B cell (primary cell): ENCODE results near the gene RFC3. TPM values are rescaled to one million over a fixed set of nuclear protein-coding genes. Genes with fewer than 3 reads are reported as not detected.

Source experiments
- ATAC-seq: fragments of 200-7000 bp; cut with Tn5 transposase; one replicate; pipeline ENCODE4 v1.10.0; 2021; ENCODE audit warnings: low read depth, mild to moderate bottlenecking, moderate number of reproducible peaks, moderate library complexity
- CTCF ChIA-PET: fragments of 350-600 bp; sonication (Branson Sonifier 250); formaldehyde crosslinking; loops from one replicate; lab custom pipeline; 2021; ENCODE audit warnings: antibody characterized with exemption, inconsistent platforms; lab: Charles Lee
- POLR2A ChIA-PET: fragments of 350-600 bp; sonication (Branson Sonifier 250); formaldehyde crosslinking; loops from one replicate; lab custom pipeline; 2021; ENCODE audit warnings: antibody characterized with exemption; lab: Charles Lee
- DNase-seq: peaks from one replicate; pipeline ENCODE4 v3.0.0; 2013
- H2AFZ ChIP-seq: 2 replicates; pipeline ENCODE4 v1.6.1; 2012; ENCODE audit warnings: mild to moderate bottlenecking, low read depth, low read length; ENCODE audit not compliant: insufficient read depth, poor library complexity, severe bottlenecking
- H3K27ac ChIP-seq, 2 donors: 1 replicate in 1 of 2; 2 replicates in 1 of 2; pipeline ENCODE4 v1.5.1; 2012 to 2013; ENCODE audit warnings: low read length in 2 of 2, mild to moderate bottlenecking in 2 of 2, moderate library complexity in 1 of 2
- H3K27me3 ChIP-seq, 4 experiments: fragments of 200-600 bp in 1 of 4; sonication (generic) in 1 of 4; replicated peaks in 1 of 4; 1 replicate in 2 of 4; 2 replicates in 2 of 4; pipeline versions ENCODE4 v1.6.1 to v1.7.0; 2013 to 2016; ENCODE audit warnings: low read length in 3 of 4, mild to moderate bottlenecking in 2 of 4, mixed read lengths in 1 of 4, moderate library complexity in 1 of 4; ENCODE audit not compliant: insufficient read depth in 4 of 4, control insufficient read depth in 3 of 4; ENCODE audit errors: control extremely low read depth in 1 of 4
- H3K36me3 ChIP-seq, 2 experiments: replicated peaks in 1 of 2; 1 replicate in 1 of 2; 2 replicates in 1 of 2; pipeline versions ENCODE4 v1.6.1 to v1.7.1; 2013; ENCODE audit warnings: low read length in 1 of 2; ENCODE audit not compliant: insufficient read depth in 2 of 2, control insufficient read depth in 1 of 2; ENCODE audit errors: control extremely low read depth in 1 of 2, extremely low read depth in 1 of 2
- H3K4me1 ChIP-seq, 2 donors: fragments of 200-600 bp in 1 of 2; sonication (generic) in 1 of 2; 1 replicate in 1 of 2; 2 replicates in 1 of 2; pipeline versions ENCODE4 v1.5.1 to v1.6.1; 2013 to 2017; ENCODE audit warnings: low read length in 2 of 2; ENCODE audit not compliant: control insufficient read depth in 2 of 2, insufficient read depth in 2 of 2
- H3K4me2 ChIP-seq: replicated peaks from 2 replicates; pipeline ENCODE3; 2012; ENCODE audit warnings: mild to moderate bottlenecking, low read depth, low read length; ENCODE audit not compliant: poor library complexity, severe bottlenecking
- H3K4me3 ChIP-seq, 5 experiments: fragments of 200-600 bp in 1 of 5; sonication (generic) in 1 of 5; 1 replicate in 3 of 5; 2 replicates in 2 of 5; pipeline versions ENCODE4 v1.5.1 to v1.7.0; 2011 to 2016; ENCODE audit warnings: low read length in 4 of 5, mild to moderate bottlenecking in 4 of 5, low read depth in 2 of 5, control low read depth in 1 of 5, moderate library complexity in 1 of 5; ENCODE audit not compliant: insufficient read depth in 1 of 5; ENCODE audit errors: control extremely low read depth in 1 of 5, extremely low read depth in 1 of 5
- H3K79me2 ChIP-seq: fragments of 200-600 bp; sonication (generic); one replicate; pipeline ENCODE4 v1.6.0; 2016; ENCODE audit warnings: low read length; ENCODE audit not compliant: control insufficient read depth, insufficient read depth
- H3K9ac ChIP-seq: fragments of 200-600 bp; sonication (generic); 2 replicates; pipeline ENCODE4 v1.6.1; 2017; ENCODE audit warnings: mild to moderate bottlenecking, low read length, moderate library complexity
- H3K9me3 ChIP-seq, 3 donors: one replicate each; pipeline versions ENCODE4 v1.6.1 to v1.7.1; 2013; ENCODE audit warnings: low read length in 2 of 3; ENCODE audit not compliant: control insufficient read depth in 2 of 3, insufficient read depth in 1 of 3; ENCODE audit errors: control extremely low read depth in 1 of 3
- H4K20me1 ChIP-seq: 2 replicates; pipeline ENCODE4 v1.6.0; 2012; ENCODE audit warnings: mild to moderate bottlenecking, low read length; ENCODE audit not compliant: insufficient read depth, control insufficient read depth, poor library complexity, severe bottlenecking
- H3K27ac Mint-ChIP-seq: one replicate; pipeline ENCODE4 v1.8.0; 2021; ENCODE audit warnings: mixed read lengths
- H3K27me3 Mint-ChIP-seq: one replicate; pipeline ENCODE4 v1.8.0; 2021; ENCODE audit warnings: mixed read lengths
- H3K4me1 Mint-ChIP-seq: one replicate; pipeline ENCODE4 v1.8.0; 2021; ENCODE audit warnings: mixed read lengths
- H3K4me3 Mint-ChIP-seq: one replicate; pipeline ENCODE4 v1.8.0; 2021; ENCODE audit warnings: mixed read lengths
- H3K9me3 Mint-ChIP-seq: one replicate; pipeline ENCODE4 v1.8.0; 2022; ENCODE audit warnings: mixed read lengths; ENCODE audit not compliant: insufficient read depth
- EZH2 ChIP-seq: IDR thresholded peaks from 2 replicates; pipeline ENCODE4 v1.6.1; 2012; ENCODE audit warnings: borderline replicate concordance, low read depth, mild to moderate bottlenecking, moderate library complexity, low read length; ENCODE audit not compliant: insufficient read depth, poor library complexity, severe bottlenecking
- WGBS: methylation state at CpG from one replicate; pipeline ENCODE4 v1.1.5; 2013; ENCODE audit warnings: missing lambda C conversion rate; ENCODE audit not compliant: insufficient coverage; 5-methylcytosine and 5-hydroxymethylcytosine counted together
- intact Hi-C: fragments of 100-400 bp; cut with micrococcal nuclease; formaldehyde crosslinking; loops from one replicate; pipeline ENCODE4 v1.10.0; 2022
- polyA plus RNA-seq: library from polyadenylated mRNA; depleted of rRNA; stranded (reverse); fragments of >200 nt; gene quantifications from 2 replicates; pipeline ENCODE4 v1.2.3, GENCODE V29; 2012
- total RNA-seq, 2 donors: library from RNA; stranded (reverse); fragments of 120-200 nt in 1 of 2; gene quantifications; 1 replicate in 1 of 2; 2 replicates in 1 of 2; pipeline versions ENCODE4 v1.2.3 to v1.2.4, GENCODE V29; 2013 to 2022
- TF ChIP-seq, protein P1 (sequence below): fragments of 200-600 bp; IDR thresholded peaks from one replicate; pipeline ENCODE4 v1.8.0; 2022; ENCODE audit warnings: antibody characterized with exemption, mild to moderate bottlenecking

The RFC3 gene
- total and polyA plus RNA-seq, 2 donors (not counting 1 experiment from before 2014, with no cell fraction given) = 3.2 to 9.4 TPM

DNA sequence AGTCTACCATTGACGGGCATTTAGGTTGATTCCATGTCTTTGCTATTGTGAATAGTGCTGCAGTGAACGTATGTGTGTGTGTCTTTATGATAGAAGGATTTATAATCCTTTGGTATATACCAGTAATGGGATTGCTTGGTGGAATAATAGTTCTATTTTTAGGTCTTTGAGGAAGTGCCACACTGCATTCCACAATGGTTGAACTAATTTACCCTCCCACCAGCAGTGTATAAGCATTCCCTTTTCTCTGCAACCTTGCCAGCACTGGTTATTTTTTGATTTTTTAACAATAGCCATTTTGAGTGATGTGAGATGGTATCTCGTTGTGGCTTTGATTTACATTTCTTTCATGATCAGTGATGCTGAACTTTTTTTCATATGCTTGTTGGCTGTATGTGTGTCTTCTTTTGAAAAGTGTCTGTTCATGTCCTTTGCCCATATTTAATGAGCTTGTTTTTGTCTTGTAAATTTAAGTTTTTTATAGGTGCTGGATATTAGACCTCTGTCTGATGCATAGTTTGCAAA is 37.5 kb downstream of the RFC3 start:
- peaks cover 14% of the 10 kb centered on the region for H3K4me1 Mint-ChIP-seq
- POLR2A ChIA-PET = no interaction called here
- H3K4me3 Mint-ChIP-seq = no peak overlapping the region

DNA sequence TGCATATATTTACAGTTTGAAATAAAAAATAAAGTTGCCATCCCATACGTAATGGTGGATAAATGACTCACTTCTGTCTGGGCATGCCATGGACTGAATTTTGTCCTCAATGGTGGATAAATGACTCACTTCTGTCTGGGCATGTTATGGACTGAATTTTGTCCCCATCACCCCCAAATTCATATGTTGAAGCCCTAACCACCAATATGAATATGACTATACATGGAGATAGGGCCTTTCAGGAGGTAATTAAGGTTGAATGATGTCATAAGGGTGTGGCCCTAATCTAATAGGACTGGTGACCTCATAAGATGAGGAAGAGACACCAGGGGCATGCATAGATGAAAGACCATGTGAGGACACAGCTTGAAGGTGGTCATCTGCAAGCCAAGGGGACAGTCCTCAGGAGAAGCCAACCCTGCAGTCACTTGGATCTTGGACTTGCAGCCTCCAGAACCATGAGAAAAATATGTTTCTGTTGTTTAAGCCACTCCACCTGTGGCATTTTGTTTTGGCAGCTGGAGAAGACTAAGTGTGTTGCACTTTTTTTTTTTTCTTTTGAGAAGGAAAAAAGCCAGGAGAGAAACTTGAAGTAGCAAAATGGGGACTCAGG is 41.8 kb downstream of the RFC3 start:
- Mint-ChIP-seq H3K4me3 (no peak overlapping the region), H3K9me3 (peaks cover 4% of the 10 kb centered on the region), H3K27ac (no peak overlapping the region), H3K4me1 (peaks cover 13% of the 10 kb centered on the region), H3K27me3 (no peaks in the 10 kb centered on the region)
- Histone ChIP-seq H3K9me3 (peaks cover 0 to 3% (median 0%) of the 10 kb centered on the region in 3 donors), H3K79me2 (no peaks in the 10 kb centered on the region), H2AFZ (no peak overlapping the region), H3K36me3 (no peaks in the 10 kb centered on the region), H3K9ac (no peak overlapping the region), H3K4me1 (no peaks in the 10 kb centered on the region), H3K4me2 (no peak overlapping the region), H3K4me3 (no peak overlapping the region), H4K20me1 (no peaks in the 10 kb centered on the region), H3K27me3 (no peaks in the 10 kb centered on the region), H3K27ac (no peak overlapping the region)
- POLR2A ChIA-PET = no interaction called here
- CTCF ChIA-PET = no interaction called here
- intact Hi-C loops = no loop called here
- TF ChIP-seq EZH2 = no peak
- TF ChIP-seq, protein P1, sequence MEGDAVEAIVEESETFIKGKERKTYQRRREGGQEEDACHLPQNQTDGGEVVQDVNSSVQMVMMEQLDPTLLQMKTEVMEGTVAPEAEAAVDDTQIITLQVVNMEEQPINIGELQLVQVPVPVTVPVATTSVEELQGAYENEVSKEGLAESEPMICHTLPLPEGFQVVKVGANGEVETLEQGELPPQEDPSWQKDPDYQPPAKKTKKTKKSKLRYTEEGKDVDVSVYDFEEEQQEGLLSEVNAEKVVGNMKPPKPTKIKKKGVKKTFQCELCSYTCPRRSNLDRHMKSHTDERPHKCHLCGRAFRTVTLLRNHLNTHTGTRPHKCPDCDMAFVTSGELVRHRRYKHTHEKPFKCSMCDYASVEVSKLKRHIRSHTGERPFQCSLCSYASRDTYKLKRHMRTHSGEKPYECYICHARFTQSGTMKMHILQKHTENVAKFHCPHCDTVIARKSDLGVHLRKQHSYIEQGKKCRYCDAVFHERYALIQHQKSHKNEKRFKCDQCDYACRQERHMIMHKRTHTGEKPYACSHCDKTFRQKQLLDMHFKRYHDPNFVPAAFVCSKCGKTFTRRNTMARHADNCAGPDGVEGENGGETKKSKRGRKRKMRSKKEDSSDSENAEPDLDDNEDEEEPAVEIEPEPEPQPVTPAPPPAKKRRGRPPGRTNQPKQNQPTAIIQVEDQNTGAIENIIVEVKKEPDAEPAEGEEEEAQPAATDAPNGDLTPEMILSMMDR = no peak
- DNase-seq (no peak), ATAC-seq (no peak)
- WGBS = no CpG with 5 or more reads among the region's 1 CpG

More for the DNA sequence above, 37.5 kb downstream of the RFC3 start:
- no peaks in the 10 kb centered on the region for H4K20me1 ChIP-seq
- no peak for ATAC-seq
- no peaks in the 10 kb centered on the region for H3K27me3 ChIP-seq
- no peak overlapping the region for H3K27ac Mint-ChIP-seq
- no peaks in the 10 kb centered on the region for H3K27me3 Mint-ChIP-seq
- TF ChIP-seq, protein P1 = no peak
- TF ChIP-seq EZH2 = no peak
- intact Hi-C loops = no loop called here
- no peak overlapping the region for H3K4me2 ChIP-seq
- no peak overlapping the region for H3K9ac ChIP-seq
- H3K27ac ChIP-seq = no peak overlapping the region
- CTCF ChIA-PET = no interaction called here
- H3K9me3 ChIP-seq = peaks cover 0 to 4% (median 0%) of the 10 kb centered on the region in 3 donors
- DNase-seq = no peak
- peaks cover 4% of the 10 kb centered on the region for H3K9me3 Mint-ChIP-seq
- 61% methylated on average over 3 of the region's 3 CpGs for WGBS
- no peak overlapping the region for H3K4me3 ChIP-seq
- H2AFZ ChIP-seq = no peak overlapping the region
- H3K36me3 ChIP-seq = no peaks in the 10 kb centered on the region
- no peaks in the 10 kb centered on the region for H3K4me1 ChIP-seq
- H3K79me2 ChIP-seq = no peaks in the 10 kb centered on the region
